IgD-negative memory B cell (primary cell): ENCODE results near the gene CRYBG1. TPM values are rescaled to one million over a fixed set of nuclear protein-coding genes. Genes with fewer than 3 reads are reported as not detected.

Experiments
- H3K27ac Mint-ChIP-seq, 3 donors: one replicate each; pipeline ENCODE4 v1.8.0; 2020 to 2022; ENCODE audit warnings: mild to moderate bottlenecking in 3 of 3, mixed read lengths in 3 of 3, moderate library complexity in 1 of 3
- H3K27me3 Mint-ChIP-seq: one replicate; pipeline ENCODE4 v1.8.0; 2021; ENCODE audit warnings: mixed read lengths
- H3K36me3 Mint-ChIP-seq: one replicate; pipeline ENCODE4 v1.8.0; 2020; ENCODE audit warnings: mild to moderate bottlenecking, mixed read lengths
- H3K4me1 Mint-ChIP-seq, 3 donors: one replicate each; pipeline ENCODE4 v1.8.0; 2020 to 2022; ENCODE audit warnings: mixed read lengths in 3 of 3, mild to moderate bottlenecking in 1 of 3
- H3K4me3 Mint-ChIP-seq, 4 donors: one replicate each; pipeline ENCODE4 v1.8.0; 2020 to 2022; ENCODE audit warnings: mild to moderate bottlenecking in 4 of 4, mixed read lengths in 4 of 4, moderate library complexity in 3 of 4
- H3K9me3 Mint-ChIP-seq, 3 donors: one replicate each; pipeline ENCODE4 v1.8.0; 2020 to 2021; ENCODE audit warnings: mixed read lengths in 3 of 3, mild to moderate bottlenecking in 1 of 3
- polyA plus RNA-seq: library from polyadenylated mRNA; unstranded; fragments of 300-500 nt; fragmentation: Illumina TruSeq; gene quantifications from one replicate; pipeline ENCODE4 v1.2.3, GENCODE V29; 2021

Gene CRYBG1
- polyA plus RNA-seq, 1 donor from 2014 or later, result 18.1 TPM

GRCh38 chr6:106426250-106426970 lies 65.9 kb downstream of the CRYBG1 start:
- H3K36me3 Mint-ChIP-seq, result no peaks in the 10 kb centered on the region
- peaks cover 2% of the 10 kb centered on the region for H3K27me3 Mint-ChIP-seq
- H3K9me3 Mint-ChIP-seq, result no peaks in the 10 kb centered on the region
- H3K4me1 Mint-ChIP-seq, result no peaks in the 10 kb centered on the region
- no peak overlapping the region for H3K4me3 Mint-ChIP-seq
- no peak overlapping the region for H3K27ac Mint-ChIP-seq

- H3K9me3 Mint-ChIP-seq, result no peaks in the 10 kb centered on the region
- no peaks in the 10 kb centered on the region for H3K36me3 Mint-ChIP-seq
- H3K4me1 Mint-ChIP-seq, result no peaks in the 10 kb centered on the region
- H3K27me3 Mint-ChIP-seq, result peaks cover 2% of the 10 kb centered on the region
- no peak overlapping the region for H3K4me3 Mint-ChIP-seq
- no peak overlapping the region for H3K27ac Mint-ChIP-seq
These were observed 69.9 kb downstream of the CRYBG1 start for GRCh38 chr6:106430466-106430865.

GRCh38 chr6:106431405-106431804 lies 70.9 kb downstream of the CRYBG1 start:
- H3K36me3 Mint-ChIP-seq, result no peaks in the 10 kb centered on the region
- peaks cover 2% of the 10 kb centered on the region for H3K27me3 Mint-ChIP-seq
- no peaks in the 10 kb centered on the region for H3K9me3 Mint-ChIP-seq
- no peak overlapping the region for H3K27ac Mint-ChIP-seq
- no peaks in the 10 kb centered on the region for H3K4me1 Mint-ChIP-seq
- no peak overlapping the region for H3K4me3 Mint-ChIP-seq

- Mint-ChIP-seq H3K36me3 (no peaks in the 10 kb centered on the region), H3K9me3 (no peaks in the 10 kb centered on the region), H3K27ac (no peak overlapping the region), H3K27me3 (peaks cover 2% of the 10 kb centered on the region), H3K4me3 (no peak overlapping the region), H3K4me1 (no peaks in the 10 kb centered on the region)
These were observed 71.5 kb downstream of the CRYBG1 start for GRCh38 chr6:106431972-106432371.

- no peaks in the 10 kb centered on the region for H3K9me3 Mint-ChIP-seq
- H3K27me3 Mint-ChIP-seq, result peaks cover 2% of the 10 kb centered on the region
- no peak overlapping the region for H3K27ac Mint-ChIP-seq
- H3K4me3 Mint-ChIP-seq, result no peak overlapping the region
- H3K4me1 Mint-ChIP-seq, result no peaks in the 10 kb centered on the region
- H3K36me3 Mint-ChIP-seq, result no peaks in the 10 kb centered on the region
These were observed 74.0 kb downstream of the CRYBG1 start for GRCh38 chr6:106434530-106434929.

GRCh38 chr6:106439459-106439858 lies 78.9 kb downstream of the CRYBG1 start:
- H3K27me3 Mint-ChIP-seq, result peaks cover 8% of the 10 kb centered on the region
- no peaks in the 10 kb centered on the region for H3K9me3 Mint-ChIP-seq
- H3K27ac Mint-ChIP-seq, result no peak overlapping the region
- no peak overlapping the region for H3K4me3 Mint-ChIP-seq
- no peaks in the 10 kb centered on the region for H3K36me3 Mint-ChIP-seq
- peaks cover 0 to 6% (median 5%) of the 10 kb centered on the region in 3 donors for H3K4me1 Mint-ChIP-seq

GRCh38 chr6:106440546-106440945 lies 80.0 kb downstream of the CRYBG1 start:
- no peaks in the 10 kb centered on the region for H3K36me3 Mint-ChIP-seq
- H3K4me1 Mint-ChIP-seq, result peaks cover 4 to 10% (median 8%) of the 10 kb centered on the region in 3 donors
- no peak overlapping the region for H3K27ac Mint-ChIP-seq
- H3K4me3 Mint-ChIP-seq, result no peak overlapping the region
- H3K27me3 Mint-ChIP-seq, result peaks cover 8% of the 10 kb centered on the region
- no peaks in the 10 kb centered on the region for H3K9me3 Mint-ChIP-seq

- no peaks in the 10 kb centered on the region for H3K9me3 Mint-ChIP-seq
- H3K27ac Mint-ChIP-seq, result no peak overlapping the region
- H3K27me3 Mint-ChIP-seq, result peaks cover 8% of the 10 kb centered on the region
- no peak overlapping the region for H3K4me3 Mint-ChIP-seq
- no peaks in the 10 kb centered on the region for H3K36me3 Mint-ChIP-seq
- peaks cover 8 to 17% (median 10%) of the 10 kb centered on the region in 3 donors for H3K4me1 Mint-ChIP-seq
These were observed 81.9 kb downstream of the CRYBG1 start for GRCh38 chr6:106442395-106442794.

GRCh38 chr6:106444777-106445507 lies 84.4 kb downstream of the CRYBG1 start:
- no peaks in the 10 kb centered on the region for H3K36me3 Mint-ChIP-seq
- H3K4me3 Mint-ChIP-seq, result peak overlapping the region in 2 of 4 donors; percentile 3 to 40
- peak overlapping the region in 1 of 3 donors; percentile 57 for H3K27ac Mint-ChIP-seq
- H3K9me3 Mint-ChIP-seq, result no peaks in the 10 kb centered on the region
- peaks cover 7% of the 10 kb centered on the region for H3K27me3 Mint-ChIP-seq
- H3K4me1 Mint-ChIP-seq, result peaks cover 20 to 30% (median 21%) of the 10 kb centered on the region in 3 donors

GRCh38 chr6:106445508-106445878 lies 85.0 kb downstream of the CRYBG1 start:
- peaks cover 2% of the 10 kb centered on the region for H3K27me3 Mint-ChIP-seq
- H3K27ac Mint-ChIP-seq, result no peak overlapping the region
- H3K4me1 Mint-ChIP-seq, result peaks cover 20 to 30% (median 21%) of the 10 kb centered on the region in 3 donors
- H3K9me3 Mint-ChIP-seq, result no peaks in the 10 kb centered on the region
- H3K36me3 Mint-ChIP-seq, result no peaks in the 10 kb centered on the region
- no peak overlapping the region for H3K4me3 Mint-ChIP-seq

GRCh38 chr6:106446287-106446885 lies 85.9 kb downstream of the CRYBG1 start:
- Mint-ChIP-seq H3K4me3 (no peak overlapping the region), H3K36me3 (no peaks in the 10 kb centered on the region), H3K27me3 (no peaks in the 10 kb centered on the region), H3K9me3 (no peaks in the 10 kb centered on the region), H3K27ac (peak overlapping the region in 1 of 3 donors; percentile 74), H3K4me1 (peaks cover 20 to 30% (median 21%) of the 10 kb centered on the region in 3 donors)

GRCh38 chr6:106446983-106447382 lies 86.5 kb downstream of the CRYBG1 start:
- no peaks in the 10 kb centered on the region for H3K27me3 Mint-ChIP-seq
- H3K27ac Mint-ChIP-seq, result peak overlapping the region in 2 of 3 donors; percentile 65 to 74
- no peak overlapping the region for H3K4me3 Mint-ChIP-seq
- peaks cover 20 to 30% (median 21%) of the 10 kb centered on the region in 3 donors for H3K4me1 Mint-ChIP-seq
- no peaks in the 10 kb centered on the region for H3K9me3 Mint-ChIP-seq
- no peaks in the 10 kb centered on the region for H3K36me3 Mint-ChIP-seq

- no peaks in the 10 kb centered on the region for H3K9me3 Mint-ChIP-seq
- H3K27ac Mint-ChIP-seq, result peak overlapping the region; percentile 57 to 89 (median 87)
- no peaks in the 10 kb centered on the region for H3K27me3 Mint-ChIP-seq
These were observed 87.5 kb downstream of the CRYBG1 start for GRCh38 chr6:106448000-106448426.

GRCh38 chr6:106450653-106451052 lies 90.1 kb downstream of the CRYBG1 start:
- no peaks in the 10 kb centered on the region for H3K36me3 Mint-ChIP-seq
- peaks cover 3% of the 10 kb centered on the region for H3K27me3 Mint-ChIP-seq
- H3K27ac Mint-ChIP-seq, result peak overlapping the region in 1 of 3 donors; percentile 21
- H3K4me1 Mint-ChIP-seq, result peaks cover 11 to 22% (median 16%) of the 10 kb centered on the region in 3 donors
- H3K4me3 Mint-ChIP-seq, result no peak overlapping the region
- no peaks in the 10 kb centered on the region for H3K9me3 Mint-ChIP-seq

More at GRCh38 chr6:106448000-106448426, 87.5 kb downstream of the CRYBG1 start:
- Mint-ChIP-seq H3K4me1 (peaks cover 20 to 30% (median 21%) of the 10 kb centered on the region in 3 donors), H3K36me3 (no peaks in the 10 kb centered on the region), H3K4me3 (peak overlapping the region; percentile 3 to 74 (median 32))

GRCh38 chr6:106451439-106451838 lies 90.9 kb downstream of the CRYBG1 start:
- Mint-ChIP-seq H3K36me3 (no peaks in the 10 kb centered on the region), H3K4me1 (peaks cover 11 to 19% (median 12%) of the 10 kb centered on the region in 3 donors), H3K27ac (no peak overlapping the region), H3K9me3 (no peaks in the 10 kb centered on the region), H3K27me3 (peaks cover 3% of the 10 kb centered on the region), H3K4me3 (no peak overlapping the region)
